ENCODE data around the gene DCBLD1.

DNA sequence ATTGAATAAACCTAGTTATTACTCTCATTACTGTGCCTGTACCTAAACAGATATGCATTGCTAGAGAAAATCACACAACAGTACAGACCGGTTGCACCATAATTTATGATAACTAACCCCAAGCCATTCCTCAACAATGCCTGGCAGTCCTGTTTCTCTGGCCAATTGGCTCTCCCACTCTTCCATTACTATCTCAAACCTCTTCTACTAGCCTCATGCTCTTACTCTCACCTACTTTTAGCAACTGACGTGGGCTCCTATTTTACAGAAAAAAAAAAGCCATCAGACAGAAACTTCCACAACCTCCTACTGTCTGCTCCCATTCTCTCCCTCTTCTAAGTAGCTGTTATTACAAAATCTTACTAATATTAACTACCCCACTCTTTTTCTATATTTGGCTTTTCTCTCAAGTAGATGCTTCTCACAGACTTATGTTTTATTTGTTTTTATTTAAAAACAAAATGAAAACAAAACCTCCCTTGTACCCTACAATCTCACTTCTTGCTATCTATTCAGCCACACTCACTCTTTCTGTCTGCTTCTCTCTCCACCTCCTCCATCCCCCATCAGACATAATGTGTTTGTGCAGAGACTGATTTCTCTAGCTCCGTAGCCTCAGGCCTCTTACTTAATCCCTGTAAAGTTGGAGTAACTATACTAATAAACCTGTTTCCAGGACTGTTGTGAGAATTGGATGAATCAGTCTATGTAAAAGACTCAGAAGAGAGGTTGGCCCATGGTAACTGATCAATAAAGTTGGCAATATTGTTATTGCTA is 110.7 kb downstream of the DCBLD1 start:
- TF ChIP-seq, protein P1, sequence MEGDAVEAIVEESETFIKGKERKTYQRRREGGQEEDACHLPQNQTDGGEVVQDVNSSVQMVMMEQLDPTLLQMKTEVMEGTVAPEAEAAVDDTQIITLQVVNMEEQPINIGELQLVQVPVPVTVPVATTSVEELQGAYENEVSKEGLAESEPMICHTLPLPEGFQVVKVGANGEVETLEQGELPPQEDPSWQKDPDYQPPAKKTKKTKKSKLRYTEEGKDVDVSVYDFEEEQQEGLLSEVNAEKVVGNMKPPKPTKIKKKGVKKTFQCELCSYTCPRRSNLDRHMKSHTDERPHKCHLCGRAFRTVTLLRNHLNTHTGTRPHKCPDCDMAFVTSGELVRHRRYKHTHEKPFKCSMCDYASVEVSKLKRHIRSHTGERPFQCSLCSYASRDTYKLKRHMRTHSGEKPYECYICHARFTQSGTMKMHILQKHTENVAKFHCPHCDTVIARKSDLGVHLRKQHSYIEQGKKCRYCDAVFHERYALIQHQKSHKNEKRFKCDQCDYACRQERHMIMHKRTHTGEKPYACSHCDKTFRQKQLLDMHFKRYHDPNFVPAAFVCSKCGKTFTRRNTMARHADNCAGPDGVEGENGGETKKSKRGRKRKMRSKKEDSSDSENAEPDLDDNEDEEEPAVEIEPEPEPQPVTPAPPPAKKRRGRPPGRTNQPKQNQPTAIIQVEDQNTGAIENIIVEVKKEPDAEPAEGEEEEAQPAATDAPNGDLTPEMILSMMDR (IDR thresholded peaks at IDR 0.05; ENCODE audit: insufficient read depth, low read length, poor library complexity, severe bottlenecking) = no peak
- no peak for TF ChIP-seq EZH2phosphoT487 (conservative IDR thresholded peaks at IDR 0.05; ENCODE audit: low read length)
